Ecto neural progenitor cell (in vitro differentiated cells): Measurements from ENCODE around the gene IQCF5.
"Not testable (repeated sequence)": the region's sequence is repeated elsewhere in the genome, so short reads cannot be mapped to it uniquely, and the experiment has no call there.

Experiments
- DNase-seq: peaks from one replicate; pipeline ENCODE4 v3.0.0-alpha.2; 2018; ENCODE audit warnings: low spot score

IQCF5 gene

GRCh38 chr3:51875501-51875900 is at the start of gene IQCF5:
Gene IQCF5, minus strand, starts transcription at chr3:51875601. Its CDS starts 70 bp downstream, at chr3:51875531.
- DNase-seq: no peak

GRCh38 chr3:51921081-51921578 is 45.7 kb upstream of the IQCF5 start:
- no peak for DNase-seq

GRCh38 chr3:51916418-51916817 is 41.0 kb upstream of the IQCF5 start:
- DNase-seq: no peak

GRCh38 chr3:51908026-51908425 is 32.6 kb upstream of the IQCF5 start:
- DNase-seq: no peak

GRCh38 chr3:51904034-51904823 is 28.8 kb upstream of the IQCF5 start:
- no peak for DNase-seq

- not testable (repeated sequence) for DNase-seq
Observed at GRCh38 chr3:51902361-51902760, 27.0 kb upstream of the IQCF5 start.

GRCh38 chr3:51900043-51900442 is 24.6 kb upstream of the IQCF5 start:
- not testable (repeated sequence) for DNase-seq

GRCh38 chr3:51897391-51897790 is 22.0 kb upstream of the IQCF5 start:
- DNase-seq: no peak

GRCh38 chr3:51896607-51897305 is 21.4 kb upstream of the IQCF5 start:
- DNase-seq: no peak

GRCh38 chr3:51894939-51895338 is 19.5 kb upstream of the IQCF5 start:
- no peak for DNase-seq

- no peak for DNase-seq
Observed at GRCh38 chr3:51894391-51894790, 19.0 kb upstream of the IQCF5 start.

- no peak for DNase-seq
Observed at GRCh38 chr3:51891242-51892039, 16.0 kb upstream of the IQCF5 start.

GRCh38 chr3:51888463-51889105 is 13.2 kb upstream of the IQCF5 start:
- DNase-seq: no peak

- DNase-seq: no peak
Observed at GRCh38 chr3:51887620-51888019, 12.2 kb upstream of the IQCF5 start.

GRCh38 chr3:51886447-51886846 is 11.0 kb upstream of the IQCF5 start:
- DNase-seq: no peak

GRCh38 chr3:51879937-51880336 is 4.5 kb upstream of the IQCF5 start:
- no peak for DNase-seq

GRCh38 chr3:51876186-51876585 is 785 bp upstream of the IQCF5 start:
- no peak for DNase-seq

GRCh38 chr3:51874889-51875288 is 512 bp downstream of the IQCF5 start:
- DNase-seq: no peak

GRCh38 chr3:51874411-51874810 is 990 bp downstream of the IQCF5 start:
- DNase-seq: no peak

GRCh38 chr3:51873876-51874275 is 1.5 kb downstream of the IQCF5 start:
- no peak for DNase-seq

- no peak for DNase-seq
Observed at GRCh38 chr3:51873253-51873766, 2.1 kb downstream of the IQCF5 start.

GRCh38 chr3:51869304-51869703 is 6.1 kb downstream of the IQCF5 start:
- no peak for DNase-seq
